ENCODE data around the gene ERBB4. TPM values are rescaled to one million over a fixed set of nuclear protein-coding genes. Genes with fewer than 3 reads are reported as not detected.

ERBB4 gene
- total RNA-seq, 1 donor from 2014 or later = 1.8 TPM

- peak; percentile 26 for DNase-seq
- Mint-ChIP-seq H3K4me3 (ENCODE audit: unreplicated experiment) (no peak overlapping the region), H3K36me3 (ENCODE audit: unreplicated experiment) (no peaks in the 10 kb centered on the region), H3K4me1 (ENCODE audit: low read depth, unreplicated experiment) (peaks cover 11% of the 10 kb centered on the region), H3K9me3 (ENCODE audit: unreplicated experiment) (no peaks in the 10 kb centered on the region), H3K27ac (ENCODE audit: unreplicated experiment) (peak overlapping the region; percentile 50), H3K27me3 (ENCODE audit: unreplicated experiment) (no peaks in the 10 kb centered on the region)
- TF ChIP-seq, protein P1, sequence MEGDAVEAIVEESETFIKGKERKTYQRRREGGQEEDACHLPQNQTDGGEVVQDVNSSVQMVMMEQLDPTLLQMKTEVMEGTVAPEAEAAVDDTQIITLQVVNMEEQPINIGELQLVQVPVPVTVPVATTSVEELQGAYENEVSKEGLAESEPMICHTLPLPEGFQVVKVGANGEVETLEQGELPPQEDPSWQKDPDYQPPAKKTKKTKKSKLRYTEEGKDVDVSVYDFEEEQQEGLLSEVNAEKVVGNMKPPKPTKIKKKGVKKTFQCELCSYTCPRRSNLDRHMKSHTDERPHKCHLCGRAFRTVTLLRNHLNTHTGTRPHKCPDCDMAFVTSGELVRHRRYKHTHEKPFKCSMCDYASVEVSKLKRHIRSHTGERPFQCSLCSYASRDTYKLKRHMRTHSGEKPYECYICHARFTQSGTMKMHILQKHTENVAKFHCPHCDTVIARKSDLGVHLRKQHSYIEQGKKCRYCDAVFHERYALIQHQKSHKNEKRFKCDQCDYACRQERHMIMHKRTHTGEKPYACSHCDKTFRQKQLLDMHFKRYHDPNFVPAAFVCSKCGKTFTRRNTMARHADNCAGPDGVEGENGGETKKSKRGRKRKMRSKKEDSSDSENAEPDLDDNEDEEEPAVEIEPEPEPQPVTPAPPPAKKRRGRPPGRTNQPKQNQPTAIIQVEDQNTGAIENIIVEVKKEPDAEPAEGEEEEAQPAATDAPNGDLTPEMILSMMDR (IDR thresholded peaks at IDR 0.05; ENCODE audit: partially characterized antibody, unreplicated experiment) = no peak
Observed at GRCh38 chr2:211468877-211469663, 1069.5 kb downstream of the ERBB4 start.

DNA sequence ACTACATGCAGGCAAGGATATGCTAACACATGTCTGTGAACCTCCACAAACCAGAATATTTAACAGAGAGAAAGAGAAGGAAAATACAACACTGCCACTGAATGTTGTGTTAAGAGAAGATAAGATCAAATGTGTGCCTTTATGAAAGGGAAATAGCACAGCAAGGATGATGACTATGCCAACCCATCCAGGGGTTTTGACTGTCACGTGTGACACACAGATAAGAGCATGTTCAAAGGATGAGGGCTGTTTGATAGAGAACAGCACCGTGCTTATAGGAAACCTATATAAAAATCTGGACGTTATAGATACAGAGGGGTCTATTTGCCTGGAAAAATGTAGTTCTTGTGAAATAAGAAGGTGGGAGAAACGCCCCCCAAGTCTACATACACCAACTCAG is 1070.4 kb downstream of the ERBB4 start:
- Mint-ChIP-seq H3K4me3 (ENCODE audit: unreplicated experiment) (no peak overlapping the region), H3K27ac (ENCODE audit: unreplicated experiment) (no peak overlapping the region), H3K27me3 (ENCODE audit: unreplicated experiment) (no peaks in the 10 kb centered on the region), H3K4me1 (ENCODE audit: low read depth, unreplicated experiment) (peaks cover 11% of the 10 kb centered on the region), H3K9me3 (ENCODE audit: unreplicated experiment) (no peaks in the 10 kb centered on the region), H3K36me3 (ENCODE audit: unreplicated experiment) (no peaks in the 10 kb centered on the region)
- DNase-seq = no peak
- TF ChIP-seq, protein P1 (IDR thresholded peaks at IDR 0.05; ENCODE audit: partially characterized antibody, unreplicated experiment) = no peak

DNA sequence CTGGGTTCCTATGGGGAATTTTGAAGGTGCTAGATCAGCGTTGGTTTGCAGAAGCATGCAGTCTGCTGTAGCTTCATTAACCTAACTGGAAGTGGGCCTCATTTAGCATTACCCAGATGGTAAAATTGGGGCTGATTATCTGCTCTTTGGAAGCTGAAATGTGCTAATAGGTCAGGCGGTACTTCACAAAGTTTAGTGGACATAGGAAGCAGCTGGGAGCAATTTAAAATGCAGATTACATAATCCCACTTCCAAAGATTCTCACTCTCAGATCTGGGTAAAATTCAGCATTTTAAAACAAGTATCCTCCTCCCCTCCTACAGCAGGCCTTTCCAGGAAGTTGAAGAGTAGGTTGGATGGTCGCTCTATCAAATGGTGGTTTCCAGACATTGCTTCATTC is 1075.2 kb downstream of the ERBB4 start:
- TF ChIP-seq, protein P1 (IDR thresholded peaks at IDR 0.05; ENCODE audit: partially characterized antibody, unreplicated experiment) = no peak
- Mint-ChIP-seq H3K9me3 (ENCODE audit: unreplicated experiment) (no peaks in the 10 kb centered on the region), H3K36me3 (ENCODE audit: unreplicated experiment) (no peaks in the 10 kb centered on the region), H3K4me3 (ENCODE audit: unreplicated experiment) (no peak overlapping the region), H3K4me1 (ENCODE audit: low read depth, unreplicated experiment) (peaks cover 5% of the 10 kb centered on the region), H3K27me3 (ENCODE audit: unreplicated experiment) (no peaks in the 10 kb centered on the region), H3K27ac (ENCODE audit: unreplicated experiment) (no peak overlapping the region)
- DNase-seq = no peak

DNA sequence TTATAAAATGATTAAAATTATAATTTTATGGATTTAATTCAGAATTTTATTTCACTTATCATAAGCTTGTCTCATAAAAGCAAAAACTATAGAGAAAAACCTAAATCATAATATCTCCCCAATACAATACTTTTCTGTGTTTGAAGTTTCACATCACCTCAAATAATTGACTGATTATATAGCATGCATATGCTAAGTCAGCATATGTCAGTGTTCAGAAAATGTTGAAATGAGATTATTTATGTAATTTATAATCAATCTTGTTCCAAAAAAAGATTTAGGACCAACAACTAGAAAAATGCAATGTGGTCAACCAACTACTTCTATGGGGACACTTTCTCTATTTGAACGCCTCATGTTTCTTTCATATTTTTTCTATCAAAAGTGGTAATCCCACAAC is 1079.6 kb downstream of the ERBB4 start:
- Mint-ChIP-seq H3K4me3 (ENCODE audit: unreplicated experiment) (no peak overlapping the region), H3K36me3 (ENCODE audit: unreplicated experiment) (no peaks in the 10 kb centered on the region), H3K27me3 (ENCODE audit: unreplicated experiment) (no peaks in the 10 kb centered on the region), H3K4me1 (ENCODE audit: low read depth, unreplicated experiment) (peaks cover 8% of the 10 kb centered on the region), H3K9me3 (ENCODE audit: unreplicated experiment) (no peaks in the 10 kb centered on the region), H3K27ac (ENCODE audit: unreplicated experiment) (no peak overlapping the region)
- no peak for DNase-seq
- TF ChIP-seq, protein P1 (IDR thresholded peaks at IDR 0.05; ENCODE audit: partially characterized antibody, unreplicated experiment) = no peak

- H3K4me1 Mint-ChIP-seq (ENCODE audit: low read depth, unreplicated experiment) = peaks cover 8% of the 10 kb centered on the region
- no peak overlapping the region for H3K27ac Mint-ChIP-seq (ENCODE audit: unreplicated experiment)
- no peak for DNase-seq
- H3K36me3 Mint-ChIP-seq (ENCODE audit: unreplicated experiment) = no peaks in the 10 kb centered on the region
- no peak overlapping the region for H3K4me3 Mint-ChIP-seq (ENCODE audit: unreplicated experiment)
- no peaks in the 10 kb centered on the region for H3K9me3 Mint-ChIP-seq (ENCODE audit: unreplicated experiment)
- no peaks in the 10 kb centered on the region for H3K27me3 Mint-ChIP-seq (ENCODE audit: unreplicated experiment)
- TF ChIP-seq, protein P1 (IDR thresholded peaks at IDR 0.05; ENCODE audit: partially characterized antibody, unreplicated experiment) = no peak
Observed at GRCh38 chr2:211457325-211457724, 1081.3 kb downstream of the ERBB4 start.
